ENCODE results near the gene CLN6. TPM values are rescaled to one million over a fixed set of nuclear protein-coding genes. Genes with fewer than 3 reads are reported as not detected.
"Not testable (repeated sequence)": the region's sequence is repeated elsewhere in the genome, so short reads cannot be mapped to it uniquely, and the experiment has no call there.

Gene CLN6
- total RNA-seq, 1 experiment from 2014 or later: 85.7 TPM

GRCh38 chr15:68224108-68224507 lies 5.4 kb downstream of the CLN6 start:
- BruUV-seq (replicated peaks): no TSS peak
- CTCF ChIA-PET: interaction anchor here (0.6 kb wide), 1 partner anchor 189 kb away, joined by 5 read pairs; no protein-coding TSS in a partner anchor

GRCh38 chr15:68223171-68223570 lies 6.4 kb downstream of the CLN6 start:
- H3K27me3 Mint-ChIP-seq (ENCODE audit: unreplicated experiment): no peaks in the 10 kb centered on the region
- peaks cover 21% of the 10 kb centered on the region for H3K4me1 Mint-ChIP-seq (ENCODE audit: low read depth, unreplicated experiment)
- H3K36me3 Mint-ChIP-seq (ENCODE audit: insufficient read depth, unreplicated experiment): peaks cover 13% of the 10 kb centered on the region
- H3K4me3 Mint-ChIP-seq (ENCODE audit: low read depth, unreplicated experiment): no peak overlapping the region
- TF ChIP-seq CTCF (IDR thresholded peaks at IDR 0.05; ENCODE audit: unreplicated experiment): no peak
- no peak for DNase-seq
- no peak overlapping the region for H3K27ac Mint-ChIP-seq (ENCODE audit: unreplicated experiment)
- no peaks in the 10 kb centered on the region for H3K9me3 Mint-ChIP-seq (ENCODE audit: low read depth, unreplicated experiment)
- CTCF ChIA-PET: no interaction called here
- intact Hi-C loops (cut with micrococcal nuclease; ENCODE audit: unreplicated experiment): no loop called here
- BruUV-seq (replicated peaks): no TSS peak

More at GRCh38 chr15:68224108-68224507, 5.4 kb downstream of the CLN6 start:
- Mint-ChIP-seq H3K4me1 (ENCODE audit: low read depth, unreplicated experiment) (peaks cover 29% of the 10 kb centered on the region), H3K27me3 (ENCODE audit: unreplicated experiment) (no peaks in the 10 kb centered on the region), H3K9me3 (ENCODE audit: low read depth, unreplicated experiment) (no peaks in the 10 kb centered on the region), H3K4me3 (ENCODE audit: low read depth, unreplicated experiment) (no peak overlapping the region), H3K27ac (ENCODE audit: unreplicated experiment) (no peak overlapping the region), H3K36me3 (ENCODE audit: insufficient read depth, unreplicated experiment) (peaks cover 22% of the 10 kb centered on the region)
- no peak for DNase-seq
- no peak for TF ChIP-seq CTCF (IDR thresholded peaks at IDR 0.05; ENCODE audit: unreplicated experiment)
- intact Hi-C loops (cut with micrococcal nuclease; ENCODE audit: unreplicated experiment): no loop called here

- BruUV-seq (replicated peaks); H3K27ac Mint-ChIP-seq (ENCODE audit: unreplicated experiment); H3K9me3 Mint-ChIP-seq (ENCODE audit: low read depth, unreplicated experiment); DNase-seq; H3K36me3 Mint-ChIP-seq (ENCODE audit: insufficient read depth, unreplicated experiment); CTCF ChIA-PET; intact Hi-C loops (cut with micrococcal nuclease; ENCODE audit: unreplicated experiment); H3K4me3 Mint-ChIP-seq (ENCODE audit: low read depth, unreplicated experiment); H3K27me3 Mint-ChIP-seq (ENCODE audit: unreplicated experiment): not testable (repeated sequence)
- H3K4me1 Mint-ChIP-seq (ENCODE audit: low read depth, unreplicated experiment): peaks cover 13% of the 10 kb centered on the region
Observed at GRCh38 chr15:68222432-68222743, 7.1 kb downstream of the CLN6 start.

- BruUV-seq (replicated peaks); H3K9me3 Mint-ChIP-seq (ENCODE audit: low read depth, unreplicated experiment); DNase-seq; intact Hi-C loops (cut with micrococcal nuclease; ENCODE audit: unreplicated experiment); H3K4me3 Mint-ChIP-seq (ENCODE audit: low read depth, unreplicated experiment); H3K27me3 Mint-ChIP-seq (ENCODE audit: unreplicated experiment); H3K36me3 Mint-ChIP-seq (ENCODE audit: insufficient read depth, unreplicated experiment); H3K4me1 Mint-ChIP-seq (ENCODE audit: low read depth, unreplicated experiment); H3K27ac Mint-ChIP-seq (ENCODE audit: unreplicated experiment): not testable (repeated sequence)
- CTCF ChIA-PET: interaction anchor here (0.5 kb wide), 1 partner anchor 1111 kb away, joined by 4 read pairs; no protein-coding TSS in a partner anchor
Observed at GRCh38 chr15:68221530-68222431, 7.7 kb downstream of the CLN6 start.

GRCh38 chr15:68220967-68221366 lies 8.6 kb downstream of the CLN6 start:
- CTCF ChIA-PET: interaction anchor here (0.5 kb wide), 1 partner anchor 1111 kb away, joined by 4 read pairs; no protein-coding TSS in a partner anchor
- TF ChIP-seq CTCF (IDR thresholded peaks at IDR 0.05; ENCODE audit: unreplicated experiment): no peak
- Mint-ChIP-seq H3K27me3 (ENCODE audit: unreplicated experiment) (no peaks in the 10 kb centered on the region), H3K27ac (ENCODE audit: unreplicated experiment) (no peak overlapping the region), H3K4me3 (ENCODE audit: low read depth, unreplicated experiment) (no peak overlapping the region), H3K9me3 (ENCODE audit: low read depth, unreplicated experiment) (no peaks in the 10 kb centered on the region), H3K36me3 (ENCODE audit: insufficient read depth, unreplicated experiment) (peaks cover 5% of the 10 kb centered on the region), H3K4me1 (ENCODE audit: low read depth, unreplicated experiment) (peaks cover 7% of the 10 kb centered on the region)
- DNase-seq: no peak
- intact Hi-C loops (cut with micrococcal nuclease; ENCODE audit: unreplicated experiment): no loop called here
- no TSS peak for BruUV-seq (replicated peaks)
